A673 (cell line): Measurements from ENCODE around the gene STAB1. TPM values are rescaled to one million over a fixed set of nuclear protein-coding genes. Genes with fewer than 3 reads are reported as not detected.

ENCODE experiments used
- BruUV-seq: library from RNA; stranded (reverse); fragments of 400-500 nt; replicated peaks from 2 replicates; lab custom pipeline; 2021; lab: Mats Ljungman, UMichigan
- CTCF ChIA-PET: fragments of 300-600 bp; sonication (Branson Sonifier 250); formaldehyde crosslinking; loops from one replicate; lab custom pipeline; 2022; ENCODE audit warnings: antibody characterized with exemption; lab: Charles Lee
- POLR2A ChIA-PET: fragments of 300-600 bp; sonication (Branson Sonifier 250); formaldehyde crosslinking; loops from one replicate; lab custom pipeline; 2022; ENCODE audit warnings: antibody characterized with exemption; ENCODE audit not compliant: low non-redundant PET; lab: Charles Lee
- DNase-seq: peaks from one replicate; pipeline ENCODE4 v3.0.0-alpha.2; 2015; ENCODE audit warnings: low spot score
- H3K27ac ChIP-seq: fragments of 200-600 bp; sonication (generic); 2 replicates; pipeline ENCODE4 v1.5.1; 2016; ENCODE audit warnings: mixed run types, low read depth, mild to moderate bottlenecking, mixed read lengths, antibody characterized with exemption, low read length; ENCODE audit not compliant: poor library complexity, severe bottlenecking
- H3K27me3 ChIP-seq: fragments of 200-600 bp; sonication (generic); replicated peaks from 2 replicates; pipeline ENCODE4 v1.6.1; 2017; ENCODE audit warnings: mixed run types, low read depth, mild to moderate bottlenecking, mixed read lengths, antibody characterized with exemption, low read length; ENCODE audit not compliant: insufficient read depth, poor library complexity
- H3K36me3 ChIP-seq: fragments of 200-600 bp; sonication (generic); 2 replicates; pipeline ENCODE4 v1.6.1; 2016; ENCODE audit warnings: mixed run types, mild to moderate bottlenecking, mixed read lengths, antibody characterized with exemption, low read length; ENCODE audit not compliant: insufficient read depth, poor library complexity, severe bottlenecking
- H3K4me1 ChIP-seq: fragments of 200-600 bp; sonication (generic); 2 replicates; pipeline ENCODE4 v1.6.1; 2017; ENCODE audit warnings: mixed run types, mild to moderate bottlenecking, mixed read lengths, antibody characterized with exemption, low read length; ENCODE audit not compliant: insufficient read depth, poor library complexity, severe bottlenecking
- H3K4me3 ChIP-seq: fragments of 200-600 bp; sonication (generic); 2 replicates; pipeline ENCODE4 v1.5.1; 2016; ENCODE audit warnings: low read depth, mixed run types, mild to moderate bottlenecking, mixed read lengths, low read length; ENCODE audit not compliant: poor library complexity, severe bottlenecking
- H3K9me3 ChIP-seq: fragments of 200-600 bp; sonication (generic); 2 replicates; pipeline ENCODE4 v1.6.1; 2016; ENCODE audit warnings: mixed run types, low read depth, mild to moderate bottlenecking, mixed read lengths, antibody characterized with exemption, low read length; ENCODE audit not compliant: poor library complexity, severe bottlenecking
- CTCF ChIP-seq: fragments of 300-800, 200-600 bp; sonication (generic); conservative IDR thresholded peaks from 2 replicates; pipeline ENCODE4 v1.5.1; 2017; ENCODE audit warnings: low read depth, mild to moderate bottlenecking, antibody characterized with exemption, low read length, moderate library complexity, mixed read lengths
- EZH2 ChIP-seq: fragments of 200-600 bp; sonication (generic); IDR thresholded peaks from 2 replicates; pipeline ENCODE4 v1.6.1; 2017; ENCODE audit warnings: borderline replicate concordance, low read depth, mild to moderate bottlenecking, mixed read lengths, antibody characterized with exemption, low read length; ENCODE audit not compliant: poor library complexity, severe bottlenecking
- intact Hi-C: fragments of 100-400 bp; cut with micrococcal nuclease; formaldehyde crosslinking; loops from one replicate; pipeline ENCODE4 v1.10.0; 2022; ENCODE audit not compliant: unreplicated experiment
- total RNA-seq: library from RNA; stranded (reverse); gene quantifications from 2 replicates; pipeline ENCODE4 v1.2.3, GENCODE V29; 2021

Gene STAB1
- total RNA-seq, 1 experiment from 2014 or later: 0.41 TPM

- DNase-seq: no peak
- no peaks in the 10 kb centered on the region for H3K27me3 ChIP-seq
- intact Hi-C loops: no loop called here
- H3K27ac ChIP-seq: peak overlapping the region; percentile 76
- peaks cover 11% of the 10 kb centered on the region for H3K36me3 ChIP-seq
- H3K9me3 ChIP-seq: no peaks in the 10 kb centered on the region
- H3K4me3 ChIP-seq: peak overlapping the region; percentile 77
- POLR2A ChIA-PET: no interaction called here
- H3K4me1 ChIP-seq: peaks cover 3% of the 10 kb centered on the region
- BruUV-seq: no TSS peak
- CTCF ChIA-PET: no interaction called here
- TF ChIP-seq CTCF: no peak
- no peak for TF ChIP-seq EZH2
These were observed 38.9 kb upstream of the STAB1 start for GRCh38 chr3:52456169-52456799.

GRCh38 chr3:52456800-52457183 is 38.3 kb upstream of the STAB1 start:
- TF ChIP-seq EZH2 (no peak), CTCF (no peak)
- Histone ChIP-seq H3K9me3 (no peaks in the 10 kb centered on the region), H3K4me3 (peak overlapping the region; percentile 77), H3K27me3 (no peaks in the 10 kb centered on the region), H3K4me1 (peaks cover 3% of the 10 kb centered on the region), H3K36me3 (peaks cover 11% of the 10 kb centered on the region), H3K27ac (peak overlapping the region; percentile 76)
- no TSS peak for BruUV-seq
- intact Hi-C loops: no loop called here
- POLR2A ChIA-PET: no interaction called here
- CTCF ChIA-PET: no interaction called here
- no peak for DNase-seq

- Histone ChIP-seq H3K4me3 (no peak overlapping the region), H3K4me1 (peaks cover 3% of the 10 kb centered on the region), H3K27ac (no peak overlapping the region), H3K27me3 (no peaks in the 10 kb centered on the region), H3K9me3 (no peaks in the 10 kb centered on the region), H3K36me3 (peaks cover 11% of the 10 kb centered on the region)
- DNase-seq: no peak
- CTCF ChIA-PET: no interaction called here
- intact Hi-C loops: no loop called here
- POLR2A ChIA-PET: no interaction called here
- no peak for TF ChIP-seq CTCF
- no peak for TF ChIP-seq EZH2
- TSS peak; percentile 12 for BruUV-seq
These were observed 36.9 kb upstream of the STAB1 start for GRCh38 chr3:52458031-52458760.
